Measurements from ENCODE around the gene GNAI1.

The GNAI1 gene

DNA sequence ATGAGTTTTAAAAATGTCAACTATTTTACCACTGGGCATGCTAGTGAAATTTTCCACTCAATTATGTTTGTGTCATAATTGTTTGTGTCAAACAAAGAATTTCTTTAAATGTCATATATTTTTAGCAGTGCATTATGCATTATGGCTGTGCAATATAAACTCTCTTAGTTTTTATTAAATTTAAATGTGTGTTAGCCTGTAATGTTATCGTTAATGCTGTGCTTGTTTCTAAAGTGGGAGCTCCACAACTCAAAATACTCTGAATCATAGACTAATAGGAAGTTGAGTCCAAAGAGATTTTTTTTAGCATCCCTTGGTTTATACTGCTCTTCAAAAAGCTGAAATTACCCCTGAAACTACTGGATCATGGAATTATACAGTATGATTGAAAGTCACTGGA, 26.8 kb downstream of the GNAI1 start:
- no peak for DNase-seq

DNA sequence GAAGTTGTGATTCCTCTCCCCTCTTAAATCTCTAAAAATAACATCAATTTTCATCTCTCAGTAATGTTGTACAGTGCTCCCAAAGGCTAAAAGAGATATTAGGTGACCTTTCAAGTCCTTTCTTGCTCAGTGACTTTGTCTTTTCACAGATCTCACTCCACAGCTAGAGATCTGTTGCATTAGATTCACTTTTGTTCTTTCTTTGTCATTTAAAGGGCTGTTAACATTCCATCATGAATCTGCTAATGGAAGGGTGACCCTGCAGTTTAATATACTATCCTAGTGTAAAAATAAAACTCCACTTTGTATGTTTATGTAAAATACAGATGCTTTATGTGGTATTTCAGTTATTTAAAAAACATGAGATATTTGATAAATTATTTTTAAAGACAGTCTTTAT, 30.5 kb downstream of the GNAI1 start:
- no peak for DNase-seq

DNA sequence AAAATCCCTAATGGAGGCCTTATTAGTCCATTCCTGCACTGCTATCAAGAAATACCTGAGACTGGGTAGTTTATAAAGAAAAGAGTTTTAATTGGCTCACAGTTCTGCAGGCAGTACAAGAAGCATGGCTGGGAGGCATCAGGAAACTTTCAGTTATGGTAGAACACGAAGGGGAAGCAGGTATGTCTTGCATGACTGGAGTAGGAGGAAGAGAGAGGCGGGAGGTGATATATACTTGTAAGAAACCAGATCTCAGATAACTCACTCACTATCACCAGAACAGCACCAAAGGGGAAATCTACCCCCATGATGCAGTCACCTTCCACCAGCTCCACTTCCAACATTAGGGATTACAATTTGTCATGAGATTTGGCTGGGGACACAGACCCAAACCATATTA, 35.8 kb downstream of the GNAI1 start:
- no peak for DNase-seq

GRCh38 chr7:80172387-80172786, 37.8 kb downstream of the GNAI1 start:
- no peak for DNase-seq

- no peak for DNase-seq
Measured at GRCh38 chr7:80175744-80176143, 41.1 kb downstream of the GNAI1 start.

GRCh38 chr7:80181411-80181810, 46.8 kb downstream of the GNAI1 start:
- DNase-seq = no peak

DNA sequence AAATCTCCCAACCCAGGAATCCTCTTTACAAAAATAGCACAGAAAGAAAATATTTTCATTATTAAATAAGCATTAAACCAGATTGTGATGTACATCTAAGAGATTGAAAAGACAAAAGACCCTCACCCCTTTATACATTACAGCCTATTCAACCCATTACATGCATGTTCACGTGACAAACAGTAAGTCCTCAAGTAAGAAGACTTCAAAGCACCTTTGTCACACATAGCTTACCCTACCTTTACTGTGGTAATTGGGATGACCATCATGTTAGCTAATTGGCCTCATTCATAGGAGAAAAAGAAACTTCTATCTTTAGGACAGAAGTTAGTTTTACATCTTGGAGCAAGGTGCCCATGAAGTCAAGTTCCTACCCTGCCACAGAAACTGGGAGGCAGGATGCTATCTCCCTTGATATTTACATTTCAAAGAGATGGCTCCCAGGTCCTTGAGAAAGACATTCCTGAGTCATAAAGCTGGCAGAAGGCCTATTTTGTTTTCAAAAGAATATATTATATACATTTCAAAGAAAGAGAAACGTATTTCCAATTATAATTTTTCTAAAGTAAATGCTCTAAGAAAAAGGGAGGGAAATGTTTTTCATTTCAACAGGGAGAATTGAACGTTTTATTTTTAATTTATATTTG, 48.1 kb downstream of the GNAI1 start:
- DNase-seq = no peak

DNA sequence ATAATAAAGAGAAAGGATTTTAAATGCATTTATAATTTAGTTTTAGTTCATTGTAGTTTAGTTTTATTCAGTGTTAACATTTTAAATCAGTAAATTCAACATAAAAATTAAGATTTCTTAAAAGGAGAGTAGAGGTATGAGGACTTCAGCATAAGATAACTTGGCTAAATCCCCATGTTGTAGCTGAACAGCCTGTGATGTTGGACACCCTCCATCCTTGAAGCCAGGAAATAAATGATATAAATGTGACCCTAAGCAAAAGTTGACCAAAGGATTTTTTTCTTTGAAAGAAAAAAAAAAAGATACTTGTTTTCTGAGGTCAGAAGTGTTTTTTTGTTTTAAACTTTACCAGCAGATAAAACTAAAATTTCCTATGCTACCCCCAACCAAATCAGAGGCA, 48.7 kb downstream of the GNAI1 start:
- no peak for DNase-seq

- DNase-seq = no peak
Measured at GRCh38 chr7:80183900-80184685, 49.5 kb downstream of the GNAI1 start.

DNA sequence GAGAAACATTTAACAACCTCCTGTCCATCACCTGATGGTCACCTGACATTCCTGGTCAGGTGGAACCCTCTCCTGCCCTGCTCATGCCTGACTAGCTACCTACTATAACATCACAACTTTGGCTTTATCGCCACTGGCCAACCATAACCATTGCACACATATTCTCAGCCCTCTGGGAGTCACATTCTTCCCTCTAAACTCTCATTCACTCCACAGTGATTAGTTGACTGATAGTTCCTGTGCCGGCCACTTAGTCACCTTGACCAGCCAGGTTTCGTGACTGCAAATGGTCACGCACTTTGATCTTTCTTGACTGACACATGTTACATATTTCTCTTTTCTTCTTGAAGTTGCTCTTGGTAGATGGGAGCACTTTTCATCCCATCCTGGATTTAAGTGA, 50.1 kb downstream of the GNAI1 start:
- DNase-seq = no peak

GRCh38 chr7:80185571-80185970, 50.9 kb downstream of the GNAI1 start:
- no peak for DNase-seq

DNA sequence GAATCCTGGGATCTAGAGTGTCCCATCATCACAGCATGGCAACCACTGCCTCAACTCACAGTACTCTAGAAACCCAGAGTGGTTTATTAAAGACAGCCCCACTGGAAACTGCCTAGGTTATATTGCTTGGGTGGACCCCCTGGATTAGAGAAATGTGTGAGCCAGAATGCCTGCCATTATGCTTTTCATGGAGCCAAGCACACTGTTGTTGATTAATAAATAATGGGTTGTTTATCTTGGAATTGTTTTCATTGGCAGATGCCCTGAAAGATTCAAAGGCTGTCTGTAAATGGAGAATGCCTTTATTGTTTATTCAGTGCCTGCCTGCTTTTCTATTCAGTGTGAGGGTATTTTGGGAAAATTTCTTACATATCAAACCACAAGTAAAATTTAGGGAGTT, 52.1 kb downstream of the GNAI1 start:
- DNase-seq = no peak

DNA sequence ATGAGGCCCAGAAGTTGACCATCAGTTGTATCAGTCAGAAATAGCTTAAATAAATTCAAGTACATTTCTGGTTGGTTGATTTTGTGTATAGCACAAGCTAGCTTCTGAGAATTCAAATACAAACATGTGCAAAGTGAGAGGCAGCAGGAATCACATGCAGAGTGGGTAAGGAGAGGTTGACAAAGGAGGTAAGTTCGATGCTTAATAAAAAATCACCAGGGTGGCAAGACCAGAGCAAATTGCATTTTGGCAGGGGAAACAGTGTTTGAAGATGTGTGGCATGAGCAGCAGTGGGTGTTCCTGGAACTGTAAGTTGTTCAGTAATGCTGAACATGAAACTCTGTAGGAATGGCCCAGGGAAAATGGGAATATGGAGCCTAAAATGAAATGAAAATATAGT, 52.6 kb downstream of the GNAI1 start:
- DNase-seq = no peak

DNA sequence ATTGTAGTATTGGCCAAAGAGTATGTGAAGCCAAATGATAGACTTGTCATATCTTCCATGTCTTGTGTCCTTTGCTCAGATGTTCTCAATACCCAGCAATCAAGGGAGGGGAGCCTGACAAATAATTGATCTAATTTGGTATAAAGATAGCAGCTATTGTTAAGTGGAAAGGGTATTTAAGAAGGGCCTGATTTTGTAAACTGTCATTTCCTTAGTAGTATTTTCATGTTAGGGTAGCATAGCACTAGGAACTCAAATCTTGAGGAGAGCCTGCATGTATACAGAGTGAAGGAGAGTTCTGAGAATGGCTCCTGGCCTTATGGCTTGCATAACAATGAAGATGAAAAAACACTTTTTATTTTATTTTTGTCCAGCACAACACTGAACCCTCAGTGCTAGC, 53.1 kb downstream of the GNAI1 start:
- DNase-seq = no peak

DNA sequence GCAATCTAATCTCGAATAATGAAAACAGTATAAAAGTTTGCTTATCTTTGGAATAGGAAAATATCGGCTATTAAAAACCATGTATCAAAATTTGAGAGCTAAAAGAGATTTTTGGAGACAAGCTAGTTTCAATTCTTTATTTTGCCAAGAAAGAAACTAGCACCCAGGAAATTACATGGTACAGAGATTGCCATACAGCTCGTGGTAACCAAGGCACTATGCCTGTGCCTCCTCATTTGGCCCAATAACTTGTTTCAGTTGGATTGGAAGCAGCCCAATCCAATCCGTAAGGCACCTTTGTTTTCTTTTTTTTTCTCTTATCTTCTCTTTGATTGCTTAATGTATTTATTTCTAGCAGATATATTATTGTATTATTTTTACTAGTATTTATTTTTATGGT, 55.0 kb downstream of the GNAI1 start:
- no peak for DNase-seq

GRCh38 chr7:80197627-80198026, 63.0 kb downstream of the GNAI1 start:
- DNase-seq = no peak

GRCh38 chr7:80199051-80199450, 64.4 kb downstream of the GNAI1 start:
- no peak for DNase-seq

DNA sequence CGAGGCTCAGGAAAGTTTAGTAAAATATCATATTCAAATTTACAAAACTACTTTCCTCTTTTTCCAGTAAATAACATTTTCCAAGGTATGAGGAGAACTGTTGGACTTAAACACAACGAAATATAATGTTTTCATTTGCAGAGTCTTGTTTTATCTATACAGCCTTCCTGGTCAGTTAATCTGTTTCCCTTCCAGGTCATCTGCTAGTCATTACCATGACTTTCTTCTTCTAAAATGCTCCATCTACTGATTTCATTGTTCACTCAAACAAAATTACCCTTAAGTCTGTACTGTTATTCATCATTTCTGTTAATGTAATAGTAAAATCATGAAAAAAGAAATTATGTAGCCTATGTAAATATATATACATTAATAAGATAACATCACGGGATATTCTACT, 69.8 kb downstream of the GNAI1 start:
- no peak for DNase-seq

DNA sequence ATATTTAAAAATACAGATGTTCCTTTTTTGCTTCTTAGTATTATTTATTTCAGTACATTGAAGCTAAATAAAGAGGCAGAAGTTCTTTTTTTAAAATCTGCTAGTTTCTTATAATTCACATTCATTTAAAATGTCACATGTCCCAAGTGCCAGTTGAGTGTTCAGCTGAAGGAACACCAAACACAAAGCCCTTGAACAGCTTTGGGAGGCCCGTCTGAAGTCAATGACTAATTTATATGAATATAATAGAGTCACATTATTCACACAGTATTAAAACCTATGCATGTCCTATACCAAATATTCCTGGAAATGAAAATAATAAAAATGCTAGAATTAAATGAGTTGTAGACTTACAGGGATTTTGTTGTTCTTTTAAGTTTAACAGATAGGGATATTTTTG, 70.3 kb downstream of the GNAI1 start:
- DNase-seq = no peak

GRCh38 chr7:80206763-80207162, 72.1 kb downstream of the GNAI1 start:
- DNase-seq = no peak

DNA sequence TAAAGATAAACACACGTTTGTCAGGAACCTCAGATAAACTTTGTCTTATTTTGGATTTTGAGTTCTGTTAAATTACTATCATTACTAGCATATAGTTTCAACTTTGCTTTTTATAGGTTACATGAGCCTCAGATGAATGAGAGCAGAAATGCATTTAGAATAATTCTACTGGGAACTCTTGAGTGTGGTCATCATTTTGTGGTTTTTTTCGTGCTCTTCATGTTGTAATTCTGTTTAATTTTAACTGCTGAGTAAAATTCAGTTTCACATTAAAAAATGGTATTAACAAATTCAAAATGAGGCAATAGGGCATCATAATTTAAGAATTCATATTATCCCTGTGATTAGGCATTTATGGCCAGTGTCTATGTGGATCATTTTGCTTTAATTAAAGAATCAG, 72.9 kb downstream of the GNAI1 start:
- DNase-seq = no peak

- DNase-seq = no peak
Measured at GRCh38 chr7:80208700-80209099, 74.1 kb downstream of the GNAI1 start.

GRCh38 chr7:80210400-80210799, 75.8 kb downstream of the GNAI1 start:
- DNase-seq = no peak

DNA sequence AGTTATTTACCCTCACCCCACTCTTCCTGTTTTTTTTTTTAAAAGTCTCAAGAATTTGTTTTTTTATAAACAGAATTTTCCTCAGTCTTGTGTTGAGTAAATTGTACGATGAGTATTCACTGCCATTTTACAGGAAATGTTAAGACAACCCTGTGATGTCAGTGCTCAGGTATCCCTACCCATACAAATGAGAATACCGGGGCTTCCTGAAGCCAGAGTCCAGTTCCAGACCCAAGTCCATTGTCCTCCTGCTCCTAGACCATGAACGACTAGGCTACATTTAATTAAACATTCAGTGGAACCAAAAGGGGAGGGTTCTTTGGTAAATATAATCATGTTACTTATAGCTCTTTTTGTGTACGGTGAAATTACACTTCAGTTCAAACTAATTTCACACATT, 79.2 kb downstream of the GNAI1 start:
- no peak for DNase-seq

DNA sequence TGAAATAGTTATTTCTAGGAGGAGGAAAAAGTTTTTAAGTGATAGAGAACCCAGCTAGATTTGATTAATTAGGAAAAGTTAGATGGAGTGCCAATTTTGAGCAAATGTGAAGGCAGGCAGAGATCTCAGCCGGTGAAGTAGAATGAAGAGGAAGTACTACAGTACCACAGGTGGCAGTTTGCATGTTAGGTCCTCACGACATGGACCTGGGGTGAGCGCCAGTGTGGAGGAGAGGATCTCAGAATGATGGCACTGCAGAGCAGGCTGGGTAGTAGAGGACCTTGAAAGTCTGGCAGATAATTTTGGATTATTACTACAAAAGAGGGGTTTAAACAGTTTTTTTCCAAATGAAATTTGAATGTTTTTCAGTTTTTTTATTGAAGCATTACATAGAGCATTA, 81.1 kb downstream of the GNAI1 start:
- no peak for DNase-seq

Data from stimulated activated CD4-positive, alpha-beta T cell treated with anti-CD3 and anti-CD28 coated beads, Interleukin-2, amount 100 ng/mL, for 24 hours (primary cell).